WTC11 (cell line): ENCODE results near the gene GOLPH3. TPM values are rescaled to one million over a fixed set of nuclear protein-coding genes. Genes with fewer than 3 reads are reported as not detected.

Experiments used
- ATAC-seq: fragments of 200-7000 bp; cut with Tn5 transposase; 2 replicates; pipeline ENCODE4 v1.10.0; 2021; ENCODE audit warnings: mild to moderate bottlenecking, moderate library complexity
- CTCF ChIA-PET: fragments of 300-600 bp; sonication (Branson Sonifier 250); formaldehyde crosslinking; loops from one replicate; lab custom pipeline; 2021; ENCODE audit warnings: antibody characterized with exemption; lab: Charles Lee
- POLR2A ChIA-PET: fragments of 350-600 bp; sonication (Branson Sonifier 250); formaldehyde crosslinking; loops from one replicate; lab custom pipeline; 2021; ENCODE audit warnings: antibody characterized with exemption; lab: Charles Lee
- DNase-seq: peaks from one replicate; pipeline ENCODE4 v3.0.0; 2021; ENCODE audit warnings: low spot score
- H3K27ac Mint-ChIP-seq: 2 replicates; pipeline ENCODE4 v1.8.0; 2021; ENCODE audit warnings: mixed read lengths
- H3K27me3 Mint-ChIP-seq: 2 replicates; pipeline ENCODE4 v1.8.0; 2021; ENCODE audit warnings: low read depth, mild to moderate bottlenecking, moderate library complexity, mixed read lengths
- H3K36me3 Mint-ChIP-seq: 2 replicates; pipeline ENCODE4 v1.8.0; 2021; ENCODE audit warnings: mixed read lengths
- H3K4me1 Mint-ChIP-seq: 2 replicates; pipeline ENCODE4 v1.8.0; 2022; ENCODE audit warnings: mixed read lengths
- H3K4me3 Mint-ChIP-seq: 2 replicates; pipeline ENCODE4 v1.8.0; 2021; ENCODE audit warnings: mild to moderate bottlenecking, moderate library complexity, mixed read lengths
- H3K9me3 Mint-ChIP-seq: 2 replicates; pipeline ENCODE4 v1.8.0; 2021; ENCODE audit warnings: mixed read lengths
- ELF4 ChIP-seq: sonication (generic); formaldehyde crosslinking; IDR thresholded peaks from 2 replicates; pipeline ENCODE4 v1.8.1; 2022; ENCODE audit warnings: low read depth, mild to moderate bottlenecking, moderate library complexity, missing genetic modification reagents
- FOXP1 ChIP-seq: sonication (generic); formaldehyde crosslinking; IDR thresholded peaks from 2 replicates; pipeline ENCODE4 v1.8.0; 2022; ENCODE audit warnings: missing genetic modification reagents, mild to moderate bottlenecking, moderate library complexity, borderline replicate concordance
- GRHL2 ChIP-seq: fragments of 250-450 bp; sonication (Bioruptor Pico); IDR thresholded peaks from 2 replicates; pipeline ENCODE4 v1.8.0; 2022; ENCODE audit warnings: mild to moderate bottlenecking, moderate library complexity; ENCODE audit not compliant: insufficient replicate concordance, severe bottlenecking
- JUN ChIP-seq: sonication (generic); formaldehyde crosslinking; IDR thresholded peaks from 2 replicates; pipeline ENCODE4 v1.8.0; 2023; ENCODE audit warnings: mild to moderate bottlenecking, missing genetic modification reagents
- NFE2L1 ChIP-seq: sonication (generic); formaldehyde crosslinking; IDR thresholded peaks from 2 replicates; pipeline ENCODE4 v1.8.1; 2023; ENCODE audit warnings: missing genetic modification reagents
- PRRX2 ChIP-seq: fragments of 250-450 bp; sonication (Bioruptor Pico); IDR thresholded peaks from 2 replicates; pipeline ENCODE4 v1.8.0; 2021; ENCODE audit warnings: mild to moderate bottlenecking
- RELA ChIP-seq: sonication (generic); formaldehyde crosslinking; IDR thresholded peaks from 2 replicates; pipeline ENCODE4 v1.8.1; 2022; ENCODE audit warnings: missing genetic modification reagents, mild to moderate bottlenecking, borderline replicate concordance
- SMAD3 ChIP-seq: sonication (generic); formaldehyde crosslinking; IDR thresholded peaks from 2 replicates; pipeline ENCODE4 v1.8.0; 2022; ENCODE audit warnings: missing genetic modification reagents, mild to moderate bottlenecking, borderline replicate concordance
- TEAD1 ChIP-seq: sonication (generic); formaldehyde crosslinking; IDR thresholded peaks from 2 replicates; pipeline ENCODE4 v1.8.0; 2022; ENCODE audit warnings: mild to moderate bottlenecking, missing genetic modification reagents
- TEAD4 ChIP-seq: sonication (generic); formaldehyde crosslinking; IDR thresholded peaks from 2 replicates; pipeline ENCODE4 v1.8.0; 2022; ENCODE audit warnings: mild to moderate bottlenecking, missing genetic modification reagents
- ZNF396 ChIP-seq: fragments of 250-450 bp; sonication (Bioruptor Pico); IDR thresholded peaks from 2 replicates; pipeline ENCODE4 v1.8.0; 2021; ENCODE audit warnings: mild to moderate bottlenecking, moderate library complexity, borderline replicate concordance
- ZNF423 ChIP-seq: fragments of 250-450 bp; sonication (Bioruptor Pico); IDR thresholded peaks from 2 replicates; pipeline ENCODE4 v2.1.2; 2022; ENCODE audit warnings: mild to moderate bottlenecking, moderate library complexity
- total RNA-seq: library from RNA; stranded (reverse); gene quantifications from 3 replicates; pipeline ENCODE4 v1.2.3, GENCODE V29; 2021
- TF ChIP-seq, protein P1 (sequence below): sonication (generic); formaldehyde crosslinking; conservative IDR thresholded peaks from 2 replicates; pipeline ENCODE4 v1.8.1; 2023; ENCODE audit warnings: mild to moderate bottlenecking, low read depth, missing genetic modification reagents, moderate library complexity
- TF ChIP-seq, protein P2 (sequence below): sonication (generic); formaldehyde crosslinking; IDR thresholded peaks from 2 replicates; pipeline ENCODE4 v1.8.1; 2023; ENCODE audit warnings: mild to moderate bottlenecking, missing genetic modification reagents, moderate library complexity
- TF ChIP-seq, protein P3 (sequence below): sonication (generic); formaldehyde crosslinking; IDR thresholded peaks from 2 replicates; pipeline ENCODE4 v1.8.1; 2023; ENCODE audit warnings: mild to moderate bottlenecking, missing genetic modification reagents
- TF ChIP-seq, protein P4 (sequence below): fragments of 200-600 bp; IDR thresholded peaks from 2 replicates; pipeline ENCODE4 v1.8.0; 2022; ENCODE audit warnings: antibody characterized with exemption
- TF ChIP-seq, protein P5 (sequence below): sonication (generic); formaldehyde crosslinking; IDR thresholded peaks from 2 replicates; pipeline ENCODE4 v1.8.0; 2023; ENCODE audit warnings: missing genetic modification reagents, mild to moderate bottlenecking, borderline replicate concordance
- TF ChIP-seq, protein P6 (sequence below): sonication (generic); formaldehyde crosslinking; IDR thresholded peaks from 2 replicates; pipeline ENCODE4 v1.8.1; 2023; ENCODE audit warnings: mild to moderate bottlenecking, missing genetic modification reagents, moderate library complexity

The GOLPH3 gene
- total RNA-seq, 1 experiment from 2014 or later, result 101 TPM

DNA sequence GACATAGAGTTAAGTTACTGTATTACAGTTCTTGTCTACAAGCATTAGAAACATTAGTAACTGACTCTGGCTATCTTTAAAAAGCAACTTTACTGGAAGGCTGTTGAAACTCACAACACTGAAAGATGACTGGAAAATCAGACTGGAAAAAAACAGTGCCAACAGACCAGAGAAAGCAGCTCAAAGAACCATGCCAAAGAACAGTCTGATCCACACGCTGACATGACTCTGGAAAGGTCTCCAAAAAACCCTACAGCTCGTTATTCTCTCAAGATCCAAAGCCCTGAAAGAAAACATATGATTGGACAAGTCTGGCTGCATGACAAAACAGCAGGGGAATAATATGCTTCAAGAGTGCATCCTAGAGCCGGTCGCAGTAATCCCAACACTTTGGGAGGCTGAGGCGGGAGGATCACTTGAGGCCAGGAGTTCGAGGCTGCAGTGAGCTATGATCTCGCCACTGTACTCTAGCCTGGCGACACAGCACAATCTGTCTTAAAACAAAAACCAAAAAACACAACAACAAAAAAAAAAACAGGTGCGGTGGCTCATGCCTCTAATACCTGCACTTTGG is 5.6 kb downstream of the GOLPH3 start:
- Mint-ChIP-seq H3K36me3 (peaks cover 72% of the 10 kb centered on the region), H3K27me3 (no peaks in the 10 kb centered on the region), H3K4me1 (peaks cover 16% of the 10 kb centered on the region), H3K9me3 (no peaks in the 10 kb centered on the region), H3K27ac (no peak overlapping the region), H3K4me3 (no peak overlapping the region)
- TF ChIP-seq, protein P1, sequence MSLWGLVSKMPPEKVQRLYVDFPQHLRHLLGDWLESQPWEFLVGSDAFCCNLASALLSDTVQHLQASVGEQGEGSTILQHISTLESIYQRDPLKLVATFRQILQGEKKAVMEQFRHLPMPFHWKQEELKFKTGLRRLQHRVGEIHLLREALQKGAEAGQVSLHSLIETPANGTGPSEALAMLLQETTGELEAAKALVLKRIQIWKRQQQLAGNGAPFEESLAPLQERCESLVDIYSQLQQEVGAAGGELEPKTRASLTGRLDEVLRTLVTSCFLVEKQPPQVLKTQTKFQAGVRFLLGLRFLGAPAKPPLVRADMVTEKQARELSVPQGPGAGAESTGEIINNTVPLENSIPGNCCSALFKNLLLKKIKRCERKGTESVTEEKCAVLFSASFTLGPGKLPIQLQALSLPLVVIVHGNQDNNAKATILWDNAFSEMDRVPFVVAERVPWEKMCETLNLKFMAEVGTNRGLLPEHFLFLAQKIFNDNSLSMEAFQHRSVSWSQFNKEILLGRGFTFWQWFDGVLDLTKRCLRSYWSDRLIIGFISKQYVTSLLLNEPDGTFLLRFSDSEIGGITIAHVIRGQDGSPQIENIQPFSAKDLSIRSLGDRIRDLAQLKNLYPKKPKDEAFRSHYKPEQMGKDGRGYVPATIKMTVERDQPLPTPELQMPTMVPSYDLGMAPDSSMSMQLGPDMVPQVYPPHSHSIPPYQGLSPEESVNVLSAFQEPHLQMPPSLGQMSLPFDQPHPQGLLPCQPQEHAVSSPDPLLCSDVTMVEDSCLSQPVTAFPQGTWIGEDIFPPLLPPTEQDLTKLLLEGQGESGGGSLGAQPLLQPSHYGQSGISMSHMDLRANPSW (CRISPR knock-in tag), result no peak
- TF ChIP-seq ELF4 (CRISPR knock-in tag) (no peak), TEAD4 (CRISPR knock-in tag) (no peak), TEAD1 (no peak)
- TF ChIP-seq, protein P2, sequence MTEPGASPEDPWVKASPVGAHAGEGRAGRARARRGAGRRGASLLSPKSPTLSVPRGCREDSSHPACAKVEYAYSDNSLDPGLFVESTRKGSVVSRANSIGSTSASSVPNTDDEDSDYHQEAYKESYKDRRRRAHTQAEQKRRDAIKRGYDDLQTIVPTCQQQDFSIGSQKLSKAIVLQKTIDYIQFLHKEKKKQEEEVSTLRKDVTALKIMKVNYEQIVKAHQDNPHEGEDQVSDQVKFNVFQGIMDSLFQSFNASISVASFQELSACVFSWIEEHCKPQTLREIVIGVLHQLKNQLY (CRISPR knock-in tag), result no peak
- ChIA-PET POLR2A (no interaction called here), CTCF (no interaction called here)
- no peak for DNase-seq
- no peak for ATAC-seq

DNA sequence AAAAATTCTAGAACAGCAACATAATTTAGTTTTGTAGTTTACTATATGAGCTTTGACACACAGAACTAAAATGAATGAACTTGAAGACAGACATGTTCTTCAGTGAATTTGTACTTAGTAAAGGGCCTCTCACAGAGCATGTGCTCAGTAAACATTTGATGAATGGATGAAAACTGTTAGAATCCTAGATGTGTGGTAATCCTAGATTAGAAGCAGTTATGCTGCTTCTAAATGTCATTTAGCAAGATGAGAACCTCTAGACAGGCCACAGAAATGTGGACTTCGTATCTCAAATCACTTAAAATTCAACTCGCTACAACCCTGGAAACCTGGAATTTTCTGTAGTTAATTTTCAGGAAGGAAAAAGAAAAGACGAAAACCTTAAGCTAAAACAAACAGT is 8.5 kb downstream of the GOLPH3 start:
- Mint-ChIP-seq H3K9me3 (no peaks in the 10 kb centered on the region), H3K27ac (no peak overlapping the region), H3K27me3 (no peaks in the 10 kb centered on the region), H3K36me3 (peaks cover 62% of the 10 kb centered on the region), H3K4me3 (no peak overlapping the region), H3K4me1 (peaks cover 10% of the 10 kb centered on the region)
- TF ChIP-seq JUN (CRISPR knock-in tag), result no peak
- no peak for TF ChIP-seq GRHL2
- TF ChIP-seq NFE2L1 (CRISPR knock-in tag), result no peak
- TF ChIP-seq SMAD3 (CRISPR knock-in tag), result no peak
- TF ChIP-seq FOXP1 (CRISPR knock-in tag), result no peak
- no peak for TF ChIP-seq PRRX2 (CRISPR knock-in tag)
- DNase-seq (no peak), ATAC-seq (no peak)
- ChIA-PET CTCF (no interaction called here), POLR2A (interaction anchor here (1.6 kb wide), 1 partner anchor 8 kb away, joined by 4 read pairs; the partner anchor contains the start of gene GOLPH3)

DNA sequence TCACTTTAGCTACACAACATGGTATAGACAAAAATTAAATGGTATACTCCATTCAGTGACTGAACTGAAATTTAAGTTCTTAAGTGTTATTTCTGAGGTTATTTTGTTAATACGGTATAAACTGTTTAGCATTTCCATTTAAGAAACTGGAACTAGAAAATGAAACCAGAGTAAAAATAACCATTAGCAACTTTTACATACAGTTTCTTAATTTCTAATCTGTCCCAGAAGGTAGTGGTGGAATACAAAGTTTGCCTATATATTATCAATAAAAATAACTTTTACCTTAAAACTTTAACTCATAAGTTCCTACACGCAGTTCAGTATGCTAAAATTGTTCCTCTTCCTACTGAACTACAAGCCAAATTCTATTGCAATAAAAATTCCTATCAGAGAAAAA is 10.3 kb downstream of the GOLPH3 start:
- POLR2A ChIA-PET, result no interaction called here
- ATAC-seq (no peak), DNase-seq (no peak)
- Mint-ChIP-seq H3K27me3 (no peaks in the 10 kb centered on the region), H3K9me3 (no peaks in the 10 kb centered on the region), H3K27ac (no peak overlapping the region), H3K36me3 (peaks cover 44% of the 10 kb centered on the region), H3K4me3 (no peak overlapping the region), H3K4me1 (no peaks in the 10 kb centered on the region; the same call in 1 of the 2 replicates)
- TF ChIP-seq RELA (CRISPR knock-in tag) (no peak), ZNF423 (no peak), ZNF396 (no peak)
- TF ChIP-seq, protein P3, sequence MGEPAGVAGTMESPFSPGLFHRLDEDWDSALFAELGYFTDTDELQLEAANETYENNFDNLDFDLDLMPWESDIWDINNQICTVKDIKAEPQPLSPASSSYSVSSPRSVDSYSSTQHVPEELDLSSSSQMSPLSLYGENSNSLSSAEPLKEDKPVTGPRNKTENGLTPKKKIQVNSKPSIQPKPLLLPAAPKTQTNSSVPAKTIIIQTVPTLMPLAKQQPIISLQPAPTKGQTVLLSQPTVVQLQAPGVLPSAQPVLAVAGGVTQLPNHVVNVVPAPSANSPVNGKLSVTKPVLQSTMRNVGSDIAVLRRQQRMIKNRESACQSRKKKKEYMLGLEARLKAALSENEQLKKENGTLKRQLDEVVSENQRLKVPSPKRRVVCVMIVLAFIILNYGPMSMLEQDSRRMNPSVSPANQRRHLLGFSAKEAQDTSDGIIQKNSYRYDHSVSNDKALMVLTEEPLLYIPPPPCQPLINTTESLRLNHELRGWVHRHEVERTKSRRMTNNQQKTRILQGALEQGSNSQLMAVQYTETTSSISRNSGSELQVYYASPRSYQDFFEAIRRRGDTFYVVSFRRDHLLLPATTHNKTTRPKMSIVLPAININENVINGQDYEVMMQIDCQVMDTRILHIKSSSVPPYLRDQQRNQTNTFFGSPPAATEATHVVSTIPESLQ (CRISPR knock-in tag), result no peak
- TF ChIP-seq, protein P4, sequence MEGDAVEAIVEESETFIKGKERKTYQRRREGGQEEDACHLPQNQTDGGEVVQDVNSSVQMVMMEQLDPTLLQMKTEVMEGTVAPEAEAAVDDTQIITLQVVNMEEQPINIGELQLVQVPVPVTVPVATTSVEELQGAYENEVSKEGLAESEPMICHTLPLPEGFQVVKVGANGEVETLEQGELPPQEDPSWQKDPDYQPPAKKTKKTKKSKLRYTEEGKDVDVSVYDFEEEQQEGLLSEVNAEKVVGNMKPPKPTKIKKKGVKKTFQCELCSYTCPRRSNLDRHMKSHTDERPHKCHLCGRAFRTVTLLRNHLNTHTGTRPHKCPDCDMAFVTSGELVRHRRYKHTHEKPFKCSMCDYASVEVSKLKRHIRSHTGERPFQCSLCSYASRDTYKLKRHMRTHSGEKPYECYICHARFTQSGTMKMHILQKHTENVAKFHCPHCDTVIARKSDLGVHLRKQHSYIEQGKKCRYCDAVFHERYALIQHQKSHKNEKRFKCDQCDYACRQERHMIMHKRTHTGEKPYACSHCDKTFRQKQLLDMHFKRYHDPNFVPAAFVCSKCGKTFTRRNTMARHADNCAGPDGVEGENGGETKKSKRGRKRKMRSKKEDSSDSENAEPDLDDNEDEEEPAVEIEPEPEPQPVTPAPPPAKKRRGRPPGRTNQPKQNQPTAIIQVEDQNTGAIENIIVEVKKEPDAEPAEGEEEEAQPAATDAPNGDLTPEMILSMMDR, result no peak
- TF ChIP-seq, protein P5, sequence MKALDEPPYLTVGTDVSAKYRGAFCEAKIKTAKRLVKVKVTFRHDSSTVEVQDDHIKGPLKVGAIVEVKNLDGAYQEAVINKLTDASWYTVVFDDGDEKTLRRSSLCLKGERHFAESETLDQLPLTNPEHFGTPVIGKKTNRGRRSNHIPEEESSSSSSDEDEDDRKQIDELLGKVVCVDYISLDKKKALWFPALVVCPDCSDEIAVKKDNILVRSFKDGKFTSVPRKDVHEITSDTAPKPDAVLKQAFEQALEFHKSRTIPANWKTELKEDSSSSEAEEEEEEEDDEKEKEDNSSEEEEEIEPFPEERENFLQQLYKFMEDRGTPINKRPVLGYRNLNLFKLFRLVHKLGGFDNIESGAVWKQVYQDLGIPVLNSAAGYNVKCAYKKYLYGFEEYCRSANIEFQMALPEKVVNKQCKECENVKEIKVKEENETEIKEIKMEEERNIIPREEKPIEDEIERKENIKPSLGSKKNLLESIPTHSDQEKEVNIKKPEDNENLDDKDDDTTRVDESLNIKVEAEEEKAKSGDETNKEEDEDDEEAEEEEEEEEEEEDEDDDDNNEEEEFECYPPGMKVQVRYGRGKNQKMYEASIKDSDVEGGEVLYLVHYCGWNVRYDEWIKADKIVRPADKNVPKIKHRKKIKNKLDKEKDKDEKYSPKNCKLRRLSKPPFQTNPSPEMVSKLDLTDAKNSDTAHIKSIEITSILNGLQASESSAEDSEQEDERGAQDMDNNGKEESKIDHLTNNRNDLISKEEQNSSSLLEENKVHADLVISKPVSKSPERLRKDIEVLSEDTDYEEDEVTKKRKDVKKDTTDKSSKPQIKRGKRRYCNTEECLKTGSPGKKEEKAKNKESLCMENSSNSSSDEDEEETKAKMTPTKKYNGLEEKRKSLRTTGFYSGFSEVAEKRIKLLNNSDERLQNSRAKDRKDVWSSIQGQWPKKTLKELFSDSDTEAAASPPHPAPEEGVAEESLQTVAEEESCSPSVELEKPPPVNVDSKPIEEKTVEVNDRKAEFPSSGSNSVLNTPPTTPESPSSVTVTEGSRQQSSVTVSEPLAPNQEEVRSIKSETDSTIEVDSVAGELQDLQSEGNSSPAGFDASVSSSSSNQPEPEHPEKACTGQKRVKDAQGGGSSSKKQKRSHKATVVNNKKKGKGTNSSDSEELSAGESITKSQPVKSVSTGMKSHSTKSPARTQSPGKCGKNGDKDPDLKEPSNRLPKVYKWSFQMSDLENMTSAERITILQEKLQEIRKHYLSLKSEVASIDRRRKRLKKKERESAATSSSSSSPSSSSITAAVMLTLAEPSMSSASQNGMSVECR (CRISPR knock-in tag), result no peak
- TF ChIP-seq, protein P6, sequence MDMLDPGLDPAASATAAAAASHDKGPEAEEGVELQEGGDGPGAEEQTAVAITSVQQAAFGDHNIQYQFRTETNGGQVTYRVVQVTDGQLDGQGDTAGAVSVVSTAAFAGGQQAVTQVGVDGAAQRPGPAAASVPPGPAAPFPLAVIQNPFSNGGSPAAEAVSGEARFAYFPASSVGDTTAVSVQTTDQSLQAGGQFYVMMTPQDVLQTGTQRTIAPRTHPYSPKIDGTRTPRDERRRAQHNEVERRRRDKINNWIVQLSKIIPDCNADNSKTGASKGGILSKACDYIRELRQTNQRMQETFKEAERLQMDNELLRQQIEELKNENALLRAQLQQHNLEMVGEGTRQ (CRISPR knock-in tag), result no peak
- CTCF ChIA-PET, result no interaction called here
